Peyer's patch (tissue), 4 donors: ENCODE data around the gene TMEM209. TPM values are rescaled to one million over a fixed set of nuclear protein-coding genes. Genes with fewer than 3 reads are reported as not detected.

Source experiments
- DNase-seq, 3 donors: peaks; one replicate each; pipeline ENCODE4 v3.0.0-alpha.2; 2017 to 2019
- H3K27ac ChIP-seq, 4 donors: fragments of 200-600 bp; sonication (generic); one replicate each; pipeline ENCODE4 v1.5.1; 2016 to 2019
- H3K27me3 ChIP-seq, 2 donors: fragments of 200-600 bp; sonication (generic); one replicate each; pipeline ENCODE4 v1.5.1; 2019
- H3K36me3 ChIP-seq, 3 donors: fragments of 200-600 bp; sonication (generic); one replicate each; pipeline ENCODE4 v1.5.1; 2016 to 2019
- H3K4me1 ChIP-seq, 4 donors: fragments of 200-600 bp; sonication (generic); one replicate each; pipeline ENCODE4 v1.5.1; 2016 to 2019
- H3K4me3 ChIP-seq, 4 donors: fragments of 200-600 bp; sonication (generic); 1 replicate in 3 of 4; 2 replicates in 1 of 4; pipeline ENCODE4 v1.5.1; 2016 to 2019; ENCODE audit warnings: mild to moderate bottlenecking in 1 of 4
- H3K9me3 ChIP-seq, 4 donors: fragments of 200-600 bp; sonication (generic); one replicate each; pipeline ENCODE4 v1.5.1; 2016 to 2019; ENCODE audit warnings: mild to moderate bottlenecking in 1 of 4
- CTCF ChIP-seq, 6 experiments: fragments of 450-650 bp in 4 of 6; fragments of 200-600 bp in 2 of 6; sonication (generic) in 1 of 6; IDR thresholded peaks; one replicate each; pipeline ENCODE4 v1.5.1; 2017 to 2019; ENCODE audit warnings: antibody characterized with exemption in 6 of 6, mild to moderate bottlenecking in 3 of 6, moderate library complexity in 1 of 6
- POLR2A ChIP-seq, 2 donors: fragments of 450-650 bp; IDR thresholded peaks; one replicate each; pipeline ENCODE4 v1.5.1; 2017; ENCODE audit warnings: antibody characterized with exemption in 2 of 2, mild to moderate bottlenecking in 2 of 2, moderate library complexity in 2 of 2
- total RNA-seq, 4 donors: library from RNA; depleted of rRNA; stranded (reverse); fragments of >200 nt; gene quantifications; one replicate each; pipeline ENCODE4 v1.1.0, GENCODE V29; 2016

Gene TMEM209
- total RNA-seq, 4 donors from 2014 or later: 11.6 to 17.2 (median 15.4) TPM

GRCh38 chr7:130139193-130139960 lies 65.8 kb downstream of the TMEM209 start:
- Histone ChIP-seq H3K4me3 (no peak overlapping the region), H3K36me3 (peaks cover 0 to 14% (median 0%) of the 10 kb centered on the region in 3 donors), H3K27ac (no peak overlapping the region), H3K9me3 (no peaks in the 10 kb centered on the region), H3K4me1 (peaks cover 0 to 9% (median 2%) of the 10 kb centered on the region in 4 donors), H3K27me3 (no peaks in the 10 kb centered on the region)
- DNase-seq: no peak
- TF ChIP-seq CTCF (IDR thresholded peaks at IDR 0.05) (no peak), POLR2A (IDR thresholded peaks at IDR 0.05) (no peak)

- TF ChIP-seq POLR2A (IDR thresholded peaks at IDR 0.05) (no peak), CTCF (IDR thresholded peaks at IDR 0.05) (no peak)
- DNase-seq: no peak
- H3K36me3 ChIP-seq: peaks cover 0 to 14% (median 0%) of the 10 kb centered on the region in 3 donors
- H3K9me3 ChIP-seq: no peaks in the 10 kb centered on the region
- no peak overlapping the region for H3K27ac ChIP-seq
- no peak overlapping the region for H3K4me3 ChIP-seq
- no peaks in the 10 kb centered on the region for H3K27me3 ChIP-seq
- H3K4me1 ChIP-seq: peaks cover 0 to 6% (median 2%) of the 10 kb centered on the region in 4 donors
Observed at GRCh38 chr7:130137207-130137606, 68.0 kb downstream of the TMEM209 start.

GRCh38 chr7:130136579-130137167 lies 68.5 kb downstream of the TMEM209 start:
- H3K4me1 ChIP-seq: peaks cover 0 to 4% (median under 1%) of the 10 kb centered on the region in 4 donors
- peaks cover 0 to 18% (median 0%) of the 10 kb centered on the region in 3 donors for H3K36me3 ChIP-seq
- H3K9me3 ChIP-seq: no peaks in the 10 kb centered on the region
- no peak for DNase-seq
- no peak overlapping the region for H3K4me3 ChIP-seq
- H3K27ac ChIP-seq: no peak overlapping the region
- TF ChIP-seq POLR2A (IDR thresholded peaks at IDR 0.05): no peak
- no peak for TF ChIP-seq CTCF (IDR thresholded peaks at IDR 0.05)
- no peaks in the 10 kb centered on the region for H3K27me3 ChIP-seq

GRCh38 chr7:130135208-130136205 lies 69.7 kb downstream of the TMEM209 start:
- TF ChIP-seq POLR2A (IDR thresholded peaks at IDR 0.05): no peak
- TF ChIP-seq CTCF (IDR thresholded peaks at IDR 0.05): no peak
- Histone ChIP-seq H3K36me3 (peaks cover 0 to 28% (median 0%) of the 10 kb centered on the region in 3 donors), H3K4me3 (no peak overlapping the region), H3K27me3 (no peaks in the 10 kb centered on the region), H3K9me3 (no peaks in the 10 kb centered on the region), H3K4me1 (no peaks in the 10 kb centered on the region), H3K27ac (no peak overlapping the region)
- DNase-seq: no peak

- peaks cover 0 to 36% (median 0%) of the 10 kb centered on the region in 3 donors for H3K36me3 ChIP-seq
- H3K4me1 ChIP-seq: no peaks in the 10 kb centered on the region
- H3K27me3 ChIP-seq: no peaks in the 10 kb centered on the region
- DNase-seq: no peak
- no peak overlapping the region for H3K27ac ChIP-seq
- no peak overlapping the region for H3K4me3 ChIP-seq
- H3K9me3 ChIP-seq: no peaks in the 10 kb centered on the region
- TF ChIP-seq CTCF (IDR thresholded peaks at IDR 0.05): no peak
Observed at GRCh38 chr7:130134726-130135125, 70.5 kb downstream of the TMEM209 start.
